GM18508 (cell line): ENCODE results near the gene BRME1.
"Not testable (repeated sequence)": the region's sequence is repeated elsewhere in the genome, so short reads cannot be mapped to it uniquely, and the experiment has no call there.

Experiments
- ATAC-seq: cut with Tn5 transposase; IDR thresholded peaks from one replicate; pipeline ENCODE4 v1.9.1; 2021; ENCODE audit warnings: moderate number of reproducible peaks; ENCODE audit not compliant: insufficient read depth, unreplicated experiment

BRME1 gene

DNA sequence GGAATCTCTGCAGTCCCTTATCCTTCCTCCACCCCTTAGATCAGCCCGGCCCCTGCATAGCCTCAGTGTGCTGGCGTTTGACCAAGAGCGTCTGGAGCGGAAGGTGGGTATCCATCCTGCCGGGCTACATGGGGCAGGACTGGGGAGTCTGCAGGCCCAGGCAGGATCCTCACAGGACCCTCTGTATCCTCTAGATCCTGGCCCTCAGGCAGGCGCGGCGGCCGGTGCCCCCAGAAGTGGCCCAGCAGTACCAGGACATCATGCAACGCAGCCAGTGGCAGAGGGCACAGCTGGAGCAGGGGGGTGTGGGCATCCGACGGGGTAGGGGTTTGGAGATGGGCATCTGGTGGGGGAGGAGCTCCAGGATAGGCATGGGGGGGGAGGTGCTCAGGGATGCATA is 23.4 kb upstream of the BRME1 start:
- no peak for ATAC-seq

GRCh38 chr19:13926715-13927114 is 20.8 kb upstream of the BRME1 start:
- ATAC-seq: no peak

GRCh38 chr19:13926010-13926409 is 20.1 kb upstream of the BRME1 start:
- ATAC-seq: no peak

DNA sequence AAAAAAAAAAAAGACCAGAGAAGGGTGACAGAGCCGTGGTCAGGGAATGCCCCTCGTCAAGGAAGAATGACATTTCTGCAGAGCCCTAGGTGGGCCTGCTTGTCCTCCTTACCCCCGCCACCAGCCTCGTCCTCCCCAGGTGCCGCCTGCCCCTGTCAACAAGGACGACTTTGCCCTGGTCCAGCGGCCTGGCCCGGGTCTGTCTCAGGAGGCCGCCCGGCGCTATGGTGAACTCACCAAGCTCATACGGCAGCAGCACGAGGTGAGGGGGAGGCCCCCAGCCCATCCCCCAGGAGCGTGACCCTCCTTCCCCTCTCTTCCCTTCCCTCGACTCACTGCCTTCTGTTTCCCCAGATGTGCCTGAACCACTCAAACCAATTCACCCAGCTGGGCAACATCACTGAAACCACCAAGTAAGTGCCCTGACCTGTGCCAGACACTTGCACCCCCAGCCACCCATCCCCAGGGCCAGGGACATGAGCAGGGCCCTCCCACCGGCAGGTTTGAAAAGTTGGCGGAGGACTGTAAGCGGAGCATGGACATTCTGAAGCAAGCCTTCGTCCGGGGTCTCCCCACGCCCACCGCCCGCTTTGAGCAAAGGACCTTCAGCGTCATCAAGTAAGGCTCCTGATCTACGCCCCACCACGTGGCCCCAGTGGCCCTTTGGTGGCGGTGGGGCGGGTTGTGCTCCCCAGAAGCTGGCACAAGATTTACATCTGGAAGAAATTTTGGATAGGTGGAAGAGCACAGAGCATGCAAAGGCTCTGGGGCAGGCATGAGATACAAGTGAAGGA is 17.5 kb upstream of the BRME1 start:
- no peak for ATAC-seq

DNA sequence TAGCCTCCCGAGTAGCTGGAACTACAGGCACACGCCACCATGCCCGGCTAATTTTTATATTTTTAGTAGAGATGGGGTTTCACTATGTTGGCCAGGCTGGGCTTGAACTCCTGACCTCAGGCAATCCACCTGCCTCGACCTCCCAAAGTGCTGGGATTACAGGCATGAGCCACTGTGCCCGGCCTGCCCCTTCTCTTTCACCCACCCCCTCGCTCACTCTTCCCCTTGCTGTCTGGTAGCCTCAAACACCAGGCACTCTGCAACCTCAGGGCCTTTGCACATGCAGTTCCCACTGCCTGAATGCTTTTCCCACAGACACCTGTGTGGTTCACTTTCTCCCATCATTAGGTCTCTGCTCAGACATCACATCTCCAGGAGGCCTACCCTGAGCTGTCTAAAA is 16.2 kb upstream of the BRME1 start:
- ATAC-seq: not testable (repeated sequence)

DNA sequence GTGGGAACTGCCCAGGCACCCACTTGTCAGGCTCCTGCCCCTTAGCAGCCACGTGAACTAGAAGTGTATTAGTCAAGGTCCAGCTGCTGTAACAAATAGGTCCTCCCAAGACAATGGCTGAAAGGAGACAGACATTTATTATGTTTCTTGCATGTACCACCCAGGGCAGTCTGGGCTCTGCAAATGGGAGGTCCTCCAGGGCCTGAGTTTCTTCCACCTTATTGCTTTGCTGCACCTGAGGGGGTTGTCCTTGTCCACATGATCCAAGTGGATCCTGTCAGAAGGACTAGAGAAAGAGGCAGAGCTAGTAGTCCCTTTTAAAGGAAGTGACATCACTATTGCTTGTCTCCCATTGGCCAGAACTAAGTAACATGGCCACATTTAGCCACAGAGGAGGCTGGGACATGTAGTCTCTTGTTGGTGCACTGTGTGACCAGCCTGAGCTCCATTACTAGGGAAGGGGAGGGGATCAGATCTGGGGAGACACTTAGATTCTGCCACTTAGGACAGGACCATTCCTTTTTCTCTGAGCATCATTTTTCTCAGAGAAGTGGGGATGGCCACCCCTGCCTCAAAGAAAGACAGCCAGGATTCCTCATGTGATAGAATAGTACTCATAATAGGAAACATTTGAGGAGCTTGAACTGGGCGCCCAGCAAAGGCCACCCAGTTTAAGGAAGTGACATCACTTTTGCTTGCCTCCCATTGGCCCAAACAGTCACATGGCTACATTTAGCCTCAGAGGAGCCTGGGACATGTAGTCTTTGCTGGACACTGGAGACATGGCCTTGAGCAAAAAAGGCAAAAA is 15.2 kb upstream of the BRME1 start:
- no peak for ATAC-seq

- ATAC-seq: no peak
These were observed 14.6 kb upstream of the BRME1 start for GRCh38 chr19:13920524-13920923.

DNA sequence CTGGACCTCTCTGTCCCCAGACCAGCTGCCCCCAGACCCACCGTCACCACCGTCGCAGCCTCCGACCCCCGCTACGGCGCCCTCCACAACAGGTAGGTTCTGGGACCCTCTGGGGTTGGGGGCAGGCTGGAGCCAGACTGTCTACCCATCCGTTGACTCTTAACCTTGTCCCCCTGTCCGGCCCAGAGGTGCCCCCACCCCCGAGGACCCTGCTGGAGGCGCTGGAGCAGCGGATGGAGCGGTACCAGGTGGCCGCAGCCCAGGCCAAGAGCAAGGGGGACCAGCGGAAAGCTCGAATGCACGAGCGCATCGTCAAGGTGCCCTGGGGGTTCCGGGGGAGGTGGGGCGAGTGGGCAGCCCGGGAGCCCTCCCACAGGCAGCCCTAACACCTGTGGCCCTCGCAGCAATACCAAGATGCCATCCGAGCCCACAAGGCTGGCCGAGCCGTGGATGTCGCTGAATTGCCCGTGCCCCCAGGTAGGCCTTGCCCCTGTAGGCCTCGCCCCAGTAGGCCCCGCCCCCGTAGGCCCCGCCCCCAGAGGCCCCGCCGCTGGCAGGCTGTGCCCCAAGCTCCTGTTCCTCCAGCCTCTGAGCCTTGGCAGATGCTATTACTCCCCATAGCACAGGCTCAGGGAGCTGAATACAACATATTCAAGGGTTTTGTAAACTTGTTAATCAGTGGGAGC is 13.0 kb upstream of the BRME1 start:
- ATAC-seq: no peak

GRCh38 chr19:13917888-13918406 is 12.0 kb upstream of the BRME1 start:
- ATAC-seq: no peak

- no peak for ATAC-seq
These were observed 8.9 kb upstream of the BRME1 start for GRCh38 chr19:13914777-13915176.

DNA sequence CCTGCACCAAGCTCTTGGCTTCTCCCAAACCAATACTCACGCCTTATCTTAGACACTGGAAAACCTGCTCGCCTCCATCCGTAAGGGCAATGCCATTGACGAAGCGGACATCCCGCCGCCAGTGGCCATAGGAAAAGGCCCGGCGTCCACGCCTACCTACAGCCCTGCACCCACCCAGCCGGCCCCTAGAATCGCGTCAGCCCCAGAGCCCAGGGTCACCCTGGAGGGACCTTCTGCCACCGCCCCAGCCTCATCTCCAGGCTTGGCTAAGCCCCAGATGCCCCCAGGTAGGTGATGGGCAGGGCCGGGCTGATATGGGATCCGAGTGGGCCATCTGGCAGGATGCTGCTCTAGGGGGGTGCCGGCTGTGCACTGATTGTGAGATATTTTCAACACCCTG is 7.4 kb upstream of the BRME1 start:
- no peak for ATAC-seq

GRCh38 chr19:13909430-13909829 is 3.5 kb upstream of the BRME1 start:
- no peak for ATAC-seq

DNA sequence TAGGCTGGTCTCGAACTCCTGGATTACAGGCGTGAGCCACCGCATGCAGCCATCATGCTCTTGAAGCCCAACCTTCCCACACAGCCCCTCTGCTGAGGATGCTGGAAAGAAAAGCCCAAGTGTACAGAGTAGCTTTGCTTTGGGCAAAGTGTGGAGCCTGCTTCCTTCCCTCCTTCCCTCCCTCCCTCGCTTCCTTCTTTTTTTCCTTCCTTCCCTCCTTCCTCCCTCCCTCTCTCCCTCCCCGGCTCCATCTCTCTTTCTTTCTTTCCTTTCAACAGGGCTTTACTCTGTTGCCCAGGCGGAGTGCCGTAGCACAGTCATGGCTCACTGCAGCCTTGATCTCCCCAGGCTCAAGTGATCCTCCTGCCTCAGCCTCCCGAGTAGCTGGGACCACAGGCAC is 2.8 kb upstream of the BRME1 start:
- ATAC-seq: no peak

- ATAC-seq: no peak
These were observed 993 bp upstream of the BRME1 start for GRCh38 chr19:13906910-13907309.

DNA sequence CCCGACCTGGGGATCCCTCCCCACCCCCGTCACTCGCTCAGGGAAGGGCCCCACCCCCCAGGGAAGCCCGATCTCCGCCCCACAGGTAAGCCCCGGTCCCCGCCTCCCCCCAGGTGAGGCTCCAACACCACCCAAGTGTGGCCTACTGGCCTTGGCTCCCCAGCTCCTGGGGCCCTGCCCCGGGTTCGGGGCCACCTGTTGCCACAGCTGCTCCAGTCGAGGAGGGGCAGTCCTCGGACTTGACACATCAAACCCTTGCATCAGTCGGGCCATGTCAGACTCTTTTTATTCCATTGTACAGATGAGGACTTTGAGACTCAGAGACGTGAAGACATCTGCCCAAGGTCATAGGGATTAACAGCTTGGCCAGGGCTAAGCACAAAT is 596 bp upstream of the BRME1 start:
- no peak for ATAC-seq

- ATAC-seq: no peak
These were observed 2.8 kb downstream of the BRME1 start for GRCh38 chr19:13902993-13903555.

GRCh38 chr19:13899912-13900584 is 5.9 kb downstream of the BRME1 start:
- no peak for ATAC-seq

GRCh38 chr19:13899393-13899792 is 6.5 kb downstream of the BRME1 start:
- no peak for ATAC-seq

GRCh38 chr19:13896227-13896626 is 9.7 kb downstream of the BRME1 start:
- ATAC-seq: no peak

DNA sequence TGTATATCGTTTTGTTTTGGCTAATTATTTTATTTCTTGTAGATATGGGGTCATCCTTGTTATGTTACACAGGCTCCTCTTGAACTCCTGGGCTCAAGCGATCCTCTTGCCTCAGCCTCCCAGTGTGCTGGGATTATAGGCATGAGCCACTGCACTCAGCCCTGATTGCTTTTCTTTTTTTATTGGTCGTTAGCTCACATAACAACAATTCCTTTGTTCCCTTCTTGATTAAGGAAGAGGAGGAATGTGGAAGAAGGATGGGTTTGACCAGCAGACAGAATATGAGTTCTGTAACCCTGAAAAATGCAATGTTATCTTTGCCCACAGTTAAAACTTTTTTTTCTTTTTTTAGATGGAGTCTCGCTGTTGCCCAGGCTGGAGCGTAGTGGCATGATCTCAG is 11.4 kb downstream of the BRME1 start:
- no peak for ATAC-seq
